K562 (cell line): ENCODE results near the gene SFSWAP. TPM values are rescaled to one million over a fixed set of nuclear protein-coding genes. Genes with fewer than 3 reads are reported as not detected.
A peak's percentile ranks its signal among the peaks of the same experiment; 100 is the strongest.

Experiments used
- ETV1 ChIP-seq: fragments of 450-650 bp; conservative IDR thresholded peaks from 2 replicates; pipeline ENCODE4 v1.6.1; 2016; ENCODE audit warnings: missing genetic modification characterization, control low read depth, low read depth, missing compliant biosample characterization
- ETV5 ChIP-seq: sonication (generic); formaldehyde crosslinking; IDR thresholded peaks from 2 replicates; pipeline ENCODE4 v1.4.0; 2020; ENCODE audit warnings: low read depth, mild to moderate bottlenecking, missing genetic modification reagents
- L3MBTL2 ChIP-seq: fragments of 450-650 bp; IDR thresholded peaks from 2 replicates; pipeline ENCODE4 v1.6.1; 2016; ENCODE audit warnings: mild to moderate bottlenecking, moderate library complexity
- MBD2 ChIP-seq: sonication (generic); IDR thresholded peaks from 2 replicates; pipeline ENCODE4 v1.6.1; 2016; ENCODE audit warnings: low read depth, borderline replicate concordance
- MTA1 ChIP-seq: fragments of 450-650 bp; IDR thresholded peaks from 2 replicates; pipeline ENCODE4 v1.6.1; 2017; ENCODE audit warnings: borderline replicate concordance
- NR3C1 ChIP-seq: sonication (generic); formaldehyde crosslinking; IDR thresholded peaks from 2 replicates; pipeline ENCODE4 v1.8.1; 2022; ENCODE audit warnings: missing genetic modification reagents
- PHB2 ChIP-seq: fragments of 450-650 bp; IDR thresholded peaks from 2 replicates; pipeline ENCODE4 v1.6.1; 2017; ENCODE audit warnings: low read depth
- PML ChIP-seq: IDR thresholded peaks from 2 replicates; pipeline ENCODE4 v1.6.1; 2012; ENCODE audit warnings: low read length, inconsistent platforms
- PYGO2 ChIP-seq: fragments of 450-650 bp; IDR thresholded peaks from 2 replicates; pipeline ENCODE4 v1.6.1; 2016; ENCODE audit warnings: mild to moderate bottlenecking, missing genetic modification characterization, moderate library complexity, missing compliant biosample characterization
- RBM34 ChIP-seq: fragments of 200-400 bp; formaldehyde crosslinking; IDR thresholded peaks from 2 replicates; pipeline ENCODE4 v1.6.1; 2018; ENCODE audit warnings: low read length, borderline replicate concordance; ENCODE audit not compliant: insufficient read depth
- SAFB2 ChIP-seq: fragments of 200-400 bp; formaldehyde crosslinking; IDR thresholded peaks from 2 replicates; pipeline ENCODE4 v1.6.1; 2018; ENCODE audit warnings: borderline replicate concordance, low read length, low read depth, moderate library complexity; ENCODE audit not compliant: severe bottlenecking
- SMARCA5 ChIP-seq: fragments of 450-650 bp; IDR thresholded peaks from 2 replicates; pipeline ENCODE4 v1.6.1; 2016
- TOE1 ChIP-seq, 2 experiments: fragments of 450-650 bp in 1 of 2; sonication (generic) in 1 of 2; formaldehyde crosslinking in 1 of 2; IDR thresholded peaks; 2 replicates each; pipeline versions ENCODE4 v1.7.1 to v1.8.0; 2016 to 2022; ENCODE audit warnings: borderline replicate concordance in 2 of 2, mild to moderate bottlenecking in 2 of 2, antibody characterized with exemption in 1 of 2, inconsistent platforms in 1 of 2, low read depth in 1 of 2, missing genetic modification reagents in 1 of 2, moderate library complexity in 1 of 2
- XRCC5 ChIP-seq: fragments of 200-400 bp; formaldehyde crosslinking; IDR thresholded peaks from 2 replicates; pipeline ENCODE4 v1.6.1; 2017; ENCODE audit warnings: low read depth, mild to moderate bottlenecking, low read length
- ZNF184 ChIP-seq: sonication (generic); formaldehyde crosslinking; IDR thresholded peaks from 2 replicates; pipeline ENCODE4 v1.5.0; 2020; ENCODE audit warnings: missing genetic modification reagents
- ZNF668 ChIP-seq: fragments of 250-450 bp; sonication (Bioruptor Pico); IDR thresholded peaks from 2 replicates; pipeline ENCODE4 v1.8.0; 2022; ENCODE audit warnings: mild to moderate bottlenecking, inconsistent platforms
- ZNF76 ChIP-seq: fragments of 250-450 bp; sonication (Bioruptor Pico); IDR thresholded peaks from 2 replicates; pipeline ENCODE4 v1.4.0; 2020; ENCODE audit warnings: mild to moderate bottlenecking, moderate library complexity, borderline replicate concordance
- polyA plus RNA-seq, 8 experiments: library from polyadenylated mRNA; depleted of rRNA in 4 of 8; stranded (reverse) in 5 of 8; unstranded in 3 of 8; fragments of >200 nt; fragmentation: Nextera tagmentation in 2 of 8; fragmentation: Illumina TruSeq in 1 of 8; extraction: Ambion mirVana in 2 of 8; extraction: Trizol in 1 of 8; gene quantifications; 2 replicates each; pipeline versions ENCODE4 v1.2.1 to v1.2.3, GENCODE V29; 2011 to 2014; ENCODE audit warnings: inconsistent platforms in 1 of 8, missing spikeins in 1 of 8
- total RNA-seq, 7 experiments: library from RNA; depleted of rRNA in 6 of 7; stranded (reverse); fragments of >200 nt in 6 of 7; fragmentation: Illumina TruSeq in 2 of 7; extraction: Trizol in 2 of 7; gene quantifications; 2 replicates each; pipeline versions ENCODE4 v1.2.1 to v1.2.3, GENCODE V29; 2011 to 2021; ENCODE audit warnings: low replicate concordance in 1 of 7
- TF ChIP-seq, protein P1 (sequence below): fragments of 450-650 bp; IDR thresholded peaks from 2 replicates; pipeline ENCODE4 v1.6.1; 2016; ENCODE audit warnings: antibody characterized with exemption
- TF ChIP-seq, protein P2 (sequence below): sonication (generic); formaldehyde crosslinking; IDR thresholded peaks from 2 replicates; pipeline ENCODE4 v1.9.0; 2022; ENCODE audit warnings: mild to moderate bottlenecking, missing genetic modification reagents
- TF ChIP-seq, protein P3 (sequence below), 2 experiments: fragments of 450-650 bp in 1 of 2; sonication (generic) in 1 of 2; formaldehyde crosslinking; conservative IDR thresholded peaks; 2 replicates each; pipeline versions ENCODE4 v1.4.0 to v1.8.1; 2020 to 2022; ENCODE audit warnings: mild to moderate bottlenecking in 1 of 2, missing genetic modification reagents in 1 of 2
- TF ChIP-seq, protein P4 (sequence below): fragments of 250-450 bp; sonication (Bioruptor Pico); IDR thresholded peaks from 2 replicates; pipeline ENCODE4 v1.5.0; 2021
- TF ChIP-seq, protein P5 (sequence below): fragments of 450-650 bp; IDR thresholded peaks from one replicate; pipeline ENCODE4 v1.6.1; 2018; ENCODE audit warnings: mild to moderate bottlenecking, moderate library complexity; ENCODE audit not compliant: partially characterized antibody

The SFSWAP gene
- total and polyA plus RNA-seq, 9 of the 15 experiments (the other 6 are each of a cell fraction or from before 2014, with no cell fraction given): 2.4 to 60.4 (median 32.6) TPM

DNA sequence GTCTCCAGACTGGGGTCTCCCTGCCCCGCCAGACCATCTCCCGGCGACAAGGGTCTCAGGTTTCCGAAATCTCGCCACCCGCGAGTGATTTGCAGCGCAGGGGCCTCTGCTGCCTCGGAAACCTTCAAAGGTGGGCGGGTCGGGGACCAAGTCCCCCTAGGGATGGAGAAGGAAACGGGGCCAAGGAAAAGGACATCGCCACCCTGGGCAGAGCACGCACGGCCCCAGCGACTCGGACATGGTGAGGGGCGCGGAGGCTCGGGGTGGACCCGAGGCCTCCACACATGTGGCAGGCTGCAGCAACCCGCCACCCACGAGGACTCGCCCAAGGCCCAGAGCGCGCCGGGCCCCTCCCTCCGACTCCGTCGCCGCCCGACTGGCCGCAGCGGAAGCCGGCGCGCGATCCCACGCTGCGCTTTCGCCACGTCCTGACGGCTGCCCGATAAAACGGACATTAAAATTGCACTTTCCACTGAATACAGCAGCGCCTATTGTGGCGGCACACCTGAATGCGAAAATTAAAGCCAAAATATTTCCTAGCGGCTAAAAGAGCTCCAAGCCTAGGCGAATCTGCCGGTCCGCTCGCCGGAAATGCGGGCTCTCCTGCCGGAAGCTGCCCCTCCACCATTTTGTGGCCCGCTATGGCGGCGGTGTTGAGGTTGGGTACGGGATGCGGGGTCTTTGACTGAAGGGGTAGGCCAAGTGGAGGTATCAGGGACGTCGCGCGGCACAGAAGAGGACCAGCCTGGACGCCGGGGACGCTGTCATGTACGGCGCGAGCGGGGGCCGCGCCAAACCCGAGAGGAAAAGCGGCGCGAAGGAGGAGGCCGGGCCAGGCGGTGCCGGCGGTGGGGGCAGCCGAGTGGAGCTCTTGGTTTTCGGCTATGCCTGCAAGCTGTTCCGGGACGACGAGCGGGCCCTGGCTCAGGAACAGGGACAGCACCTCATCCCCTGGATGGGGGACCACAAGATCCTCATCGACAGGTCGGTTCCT is at the start of gene SFSWAP (continued):
- TF ChIP-seq SMARCA5 (no peak), ETV5 (peak; percentile 99), PYGO2 (tag) (no peak), ETV1 (peak; percentile 99), NR3C1 (CRISPR knock-in tag) (no peak), L3MBTL2 (peak; percentile 97), PHB2 (no peak), RBM34 (no peak), ZNF668 (CRISPR knock-in tag) (no peak), TOE1 (IDR thresholded peaks at IDR 0.05; ENCODE audit: borderline replicate concordance) (peak; percentile 84; the same call in 1 of the 2 replicates), TOE1 (CRISPR knock-in tag; IDR thresholded peaks at IDR 0.05; ENCODE audit: borderline replicate concordance, low read depth) (no peak), ZNF184 (CRISPR knock-in tag) (no peak), SAFB2 (no peak), MBD2 (peak; percentile 72), PML (peak; percentile 83), MTA1 (peak; percentile 44; the same call in 1 of the 2 replicates), XRCC5 (peak; percentile 74; the same call in 1 of the 2 replicates), ZNF76 (CRISPR knock-in tag) (no peak)
- TF ChIP-seq, protein P1, sequence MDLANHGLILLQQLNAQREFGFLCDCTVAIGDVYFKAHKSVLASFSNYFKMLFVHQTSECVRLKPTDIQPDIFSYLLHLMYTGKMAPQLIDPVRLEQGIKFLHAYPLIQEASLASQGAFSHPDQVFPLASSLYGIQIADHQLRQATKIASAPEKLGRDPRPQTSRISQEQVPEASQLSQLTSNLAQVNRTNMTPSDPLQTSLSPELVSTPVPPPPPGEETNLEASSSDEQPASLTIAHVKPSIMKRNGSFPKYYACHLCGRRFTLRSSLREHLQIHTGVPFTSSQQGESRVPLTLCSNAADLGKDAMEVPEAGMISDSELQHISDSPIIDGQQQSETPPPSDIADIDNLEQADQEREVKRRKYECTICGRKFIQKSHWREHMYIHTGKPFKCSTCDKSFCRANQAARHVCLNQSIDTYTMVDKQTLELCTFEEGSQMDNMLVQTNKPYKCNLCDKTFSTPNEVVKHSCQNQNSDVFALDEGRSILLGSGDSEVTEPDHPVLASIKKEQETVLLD: no peak
- TF ChIP-seq, protein P2, sequence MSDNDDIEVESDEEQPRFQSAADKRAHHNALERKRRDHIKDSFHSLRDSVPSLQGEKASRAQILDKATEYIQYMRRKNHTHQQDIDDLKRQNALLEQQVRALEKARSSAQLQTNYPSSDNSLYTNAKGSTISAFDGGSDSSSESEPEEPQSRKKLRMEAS (CRISPR knock-in tag): peak; percentile 95
- TF ChIP-seq, protein P3, sequence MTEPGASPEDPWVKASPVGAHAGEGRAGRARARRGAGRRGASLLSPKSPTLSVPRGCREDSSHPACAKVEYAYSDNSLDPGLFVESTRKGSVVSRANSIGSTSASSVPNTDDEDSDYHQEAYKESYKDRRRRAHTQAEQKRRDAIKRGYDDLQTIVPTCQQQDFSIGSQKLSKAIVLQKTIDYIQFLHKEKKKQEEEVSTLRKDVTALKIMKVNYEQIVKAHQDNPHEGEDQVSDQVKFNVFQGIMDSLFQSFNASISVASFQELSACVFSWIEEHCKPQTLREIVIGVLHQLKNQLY (CRISPR knock-in tag; conservative IDR thresholded peaks at IDR 0.05): no peak
- TF ChIP-seq, protein P4, sequence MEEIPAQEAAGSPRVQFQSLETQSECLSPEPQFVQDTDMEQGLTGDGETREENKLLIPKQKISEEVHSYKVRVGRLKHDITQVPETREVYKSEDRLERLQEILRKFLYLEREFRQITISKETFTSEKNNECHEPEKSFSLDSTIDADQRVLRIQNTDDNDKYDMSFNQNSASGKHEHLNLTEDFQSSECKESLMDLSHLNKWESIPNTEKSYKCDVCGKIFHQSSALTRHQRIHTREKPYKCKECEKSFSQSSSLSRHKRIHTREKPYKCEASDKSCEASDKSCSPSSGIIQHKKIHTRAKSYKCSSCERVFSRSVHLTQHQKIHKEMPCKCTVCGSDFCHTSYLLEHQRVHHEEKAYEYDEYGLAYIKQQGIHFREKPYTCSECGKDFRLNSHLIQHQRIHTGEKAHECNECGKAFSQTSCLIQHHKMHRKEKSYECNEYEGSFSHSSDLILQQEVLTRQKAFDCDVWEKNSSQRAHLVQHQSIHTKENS (CRISPR knock-in tag): no peak
- TF ChIP-seq, protein P5, sequence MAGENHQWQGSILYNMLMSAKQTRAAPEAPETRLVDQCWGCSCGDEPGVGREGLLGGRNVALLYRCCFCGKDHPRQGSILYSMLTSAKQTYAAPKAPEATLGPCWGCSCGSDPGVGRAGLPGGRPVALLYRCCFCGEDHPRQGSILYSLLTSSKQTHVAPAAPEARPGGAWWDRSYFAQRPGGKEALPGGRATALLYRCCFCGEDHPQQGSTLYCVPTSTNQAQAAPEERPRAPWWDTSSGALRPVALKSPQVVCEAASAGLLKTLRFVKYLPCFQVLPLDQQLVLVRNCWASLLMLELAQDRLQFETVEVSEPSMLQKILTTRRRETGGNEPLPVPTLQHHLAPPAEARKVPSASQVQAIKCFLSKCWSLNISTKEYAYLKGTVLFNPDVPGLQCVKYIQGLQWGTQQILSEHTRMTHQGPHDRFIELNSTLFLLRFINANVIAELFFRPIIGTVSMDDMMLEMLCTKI: no peak
